Uterus (tissue), 4 donors: ENCODE data around the gene BPIFB4. TPM values are rescaled to one million over a fixed set of nuclear protein-coding genes. Genes with fewer than 3 reads are reported as not detected.

Experiments
- DNase-seq, 2 donors: peaks; one replicate each; pipeline ENCODE4 v3.0.0-alpha.2; 2019 to 2020
- H3K27ac ChIP-seq, 2 donors: fragments of 200-600 bp; sonication (generic); 1 replicate in 1 of 2; 2 replicates in 1 of 2; pipeline ENCODE4 v1.5.1; 2016 to 2018
- H3K27me3 ChIP-seq, 2 donors: fragments of 200-600 bp; sonication (generic); one replicate each; pipeline ENCODE4 v1.5.1; 2018 to 2019; ENCODE audit warnings: control low read depth in 1 of 2
- H3K36me3 ChIP-seq, 2 donors: fragments of 200-600 bp; sonication (generic); one replicate each; pipeline ENCODE4 v1.5.1; 2019; ENCODE audit warnings: control low read depth in 1 of 2
- H3K4me1 ChIP-seq, 2 donors: fragments of 200-600 bp; sonication (generic); one replicate each; pipeline ENCODE4 v1.5.1; 2018 to 2019; ENCODE audit warnings: control low read depth in 1 of 2
- H3K4me3 ChIP-seq, 2 donors: fragments of 200-600 bp; sonication (generic); 1 replicate in 1 of 2; 2 replicates in 1 of 2; pipeline ENCODE4 v1.5.1; 2018 to 2019; ENCODE audit warnings: mild to moderate bottlenecking in 1 of 2
- H3K9me3 ChIP-seq, 2 donors: fragments of 200-600 bp; sonication (generic); one replicate each; pipeline ENCODE4 v1.5.1; 2019; ENCODE audit warnings: control low read depth in 1 of 2
- POLR2A ChIP-seq, 2 donors: fragments of 450-650 bp; IDR thresholded peaks; one replicate each; pipeline ENCODE4 v1.6.1; 2016; ENCODE audit warnings: antibody characterized with exemption in 2 of 2, mild to moderate bottlenecking in 1 of 2, moderate library complexity in 1 of 2
- intact Hi-C: fragments of 100-400 bp; cut with DNase I; formaldehyde crosslinking; loops from one replicate; pipeline ENCODE4 v1.15.1; 2023; ENCODE audit warnings: low total_unique reads
- total RNA-seq, 4 donors: library from RNA; depleted of rRNA in 3 of 4; stranded (reverse); fragments of >200 nt in 3 of 4; gene quantifications; one replicate each; pipeline versions ENCODE4 v1.1.0 to v1.2.4, GENCODE V29; 2014 to 2023
- TF ChIP-seq, protein P1 (sequence below), 4 experiments: fragments of 200-600 bp in 2 of 4; fragments of 450-650 bp in 2 of 4; sonication (generic) in 2 of 4; IDR thresholded peaks; one replicate each; pipeline ENCODE4 v1.5.1; 2016 to 2019; ENCODE audit warnings: antibody characterized with exemption in 4 of 4, mild to moderate bottlenecking in 2 of 4, moderate library complexity in 1 of 4
- donor health status: DM: yes; HTN: yes; CAD: no.

Gene BPIFB4
- total RNA-seq, 4 donors from 2014 or later: not detected

DNA sequence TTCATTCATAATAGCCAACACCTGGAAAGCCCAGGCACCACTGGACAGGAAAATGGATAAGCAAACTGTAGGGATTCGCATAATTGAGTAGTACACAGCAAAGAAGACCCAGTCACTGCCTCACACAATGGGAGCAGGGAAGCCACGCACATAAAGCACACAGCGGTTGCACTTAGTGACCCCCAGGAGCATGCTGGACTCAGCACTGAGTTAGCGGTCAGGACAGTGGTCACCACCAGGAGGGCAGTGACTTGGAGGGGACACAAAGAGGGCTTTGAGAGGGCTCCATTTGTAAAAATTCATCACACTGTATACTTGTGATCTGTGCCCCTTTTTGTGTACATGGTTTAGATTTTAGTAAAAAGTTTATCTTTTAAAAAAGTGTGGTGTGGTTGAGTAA lies 28.1 kb upstream of the BPIFB4 start:
- TF ChIP-seq, protein P1, sequence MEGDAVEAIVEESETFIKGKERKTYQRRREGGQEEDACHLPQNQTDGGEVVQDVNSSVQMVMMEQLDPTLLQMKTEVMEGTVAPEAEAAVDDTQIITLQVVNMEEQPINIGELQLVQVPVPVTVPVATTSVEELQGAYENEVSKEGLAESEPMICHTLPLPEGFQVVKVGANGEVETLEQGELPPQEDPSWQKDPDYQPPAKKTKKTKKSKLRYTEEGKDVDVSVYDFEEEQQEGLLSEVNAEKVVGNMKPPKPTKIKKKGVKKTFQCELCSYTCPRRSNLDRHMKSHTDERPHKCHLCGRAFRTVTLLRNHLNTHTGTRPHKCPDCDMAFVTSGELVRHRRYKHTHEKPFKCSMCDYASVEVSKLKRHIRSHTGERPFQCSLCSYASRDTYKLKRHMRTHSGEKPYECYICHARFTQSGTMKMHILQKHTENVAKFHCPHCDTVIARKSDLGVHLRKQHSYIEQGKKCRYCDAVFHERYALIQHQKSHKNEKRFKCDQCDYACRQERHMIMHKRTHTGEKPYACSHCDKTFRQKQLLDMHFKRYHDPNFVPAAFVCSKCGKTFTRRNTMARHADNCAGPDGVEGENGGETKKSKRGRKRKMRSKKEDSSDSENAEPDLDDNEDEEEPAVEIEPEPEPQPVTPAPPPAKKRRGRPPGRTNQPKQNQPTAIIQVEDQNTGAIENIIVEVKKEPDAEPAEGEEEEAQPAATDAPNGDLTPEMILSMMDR (IDR thresholded peaks at IDR 0.05): no peak
- TF ChIP-seq POLR2A (IDR thresholded peaks at IDR 0.05): no peak
- H3K27ac ChIP-seq: no peak overlapping the region
- H3K4me1 ChIP-seq: no peaks in the 10 kb centered on the region
- no peaks in the 10 kb centered on the region for H3K9me3 ChIP-seq
- intact Hi-C loops: no loop called here
- H3K27me3 ChIP-seq: no peaks in the 10 kb centered on the region
- DNase-seq: no peak
- no peak overlapping the region for H3K4me3 ChIP-seq
- H3K36me3 ChIP-seq: no peaks in the 10 kb centered on the region

DNA sequence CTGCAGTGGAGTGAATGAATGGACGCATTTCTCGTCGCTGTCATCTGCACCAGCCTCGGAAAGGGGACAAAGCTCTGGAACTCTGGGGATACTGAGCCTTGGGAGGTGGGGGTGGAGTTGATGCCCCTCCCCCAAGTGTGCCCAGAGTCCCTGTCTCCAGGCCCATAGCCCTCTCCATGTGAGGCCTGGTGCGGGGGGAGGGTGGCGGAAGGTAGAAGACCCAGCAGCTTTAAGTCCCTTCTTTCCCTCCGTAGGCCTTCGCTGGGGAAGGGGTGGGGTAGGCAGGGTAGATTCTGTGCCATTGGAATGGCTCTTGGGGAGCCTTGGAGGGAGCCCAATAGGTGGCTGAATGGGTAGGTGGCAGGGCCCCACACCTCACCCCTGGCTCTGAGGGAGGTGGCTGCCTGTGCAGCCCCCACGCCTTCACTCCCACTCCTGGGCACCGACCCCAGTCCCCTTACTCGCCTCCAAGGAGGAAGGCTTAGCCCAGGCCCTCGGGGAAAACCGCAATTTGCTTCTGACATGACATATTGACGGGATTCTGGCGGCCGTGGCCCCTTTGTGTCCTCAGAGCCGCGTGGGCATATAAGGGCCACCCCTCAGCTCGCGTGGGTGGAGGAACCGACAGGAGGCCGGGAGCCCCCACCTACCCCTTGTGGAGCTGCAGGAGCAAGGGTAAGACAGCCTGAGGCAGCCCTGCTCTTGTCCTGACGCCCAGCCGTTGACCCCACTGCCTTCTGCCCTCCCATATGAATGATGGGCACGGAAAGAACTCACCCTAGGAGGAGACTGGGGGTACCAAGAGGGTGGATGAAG lies 25.9 kb upstream of the BPIFB4 start, which contains the start of gene BPIFB3:
Gene BPIFB3, plus strand, starts transcription at position 613 of the 816 bp plus-strand sequence. CDS start 1,533 bp downstream, outside the sequence.
- no peaks in the 10 kb centered on the region for H3K36me3 ChIP-seq
- no peaks in the 10 kb centered on the region for H3K9me3 ChIP-seq
- TF ChIP-seq, protein P1 (IDR thresholded peaks at IDR 0.05): no peak
- TF ChIP-seq POLR2A (IDR thresholded peaks at IDR 0.05): no peak
- no peak within 1 kb of the TSS for H3K27ac ChIP-seq
- H3K4me1 ChIP-seq: no peaks in the 10 kb centered on the region
- intact Hi-C loops: no loop called here
- DNase-seq: no peak
- H3K4me3 ChIP-seq: no peak within 1 kb of the TSS
- H3K27me3 ChIP-seq: no peaks in the 10 kb centered on the region

DNA sequence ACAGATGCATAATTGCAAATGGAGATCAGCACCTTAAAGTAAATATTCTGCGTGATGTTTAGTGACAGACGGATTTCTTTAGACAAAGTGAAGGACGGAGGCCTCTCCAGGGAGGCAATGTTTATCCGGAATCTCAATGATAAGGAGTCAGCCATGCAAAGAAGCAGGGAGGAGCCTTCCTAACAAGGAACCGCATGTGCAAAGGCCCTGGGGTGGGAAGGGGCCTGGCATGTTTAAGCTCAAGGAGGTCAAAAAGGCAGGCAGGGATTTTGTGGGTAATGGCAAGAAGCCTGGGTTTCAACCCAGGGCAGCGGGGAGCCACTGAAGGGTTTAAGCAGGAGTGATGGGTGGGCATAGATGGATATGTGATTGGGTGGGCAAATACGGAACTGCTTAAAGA lies 25.1 kb upstream of the BPIFB4 start:
- TF ChIP-seq, protein P1 (IDR thresholded peaks at IDR 0.05): no peak
- TF ChIP-seq POLR2A (IDR thresholded peaks at IDR 0.05): no peak
- intact Hi-C loops: no loop called here
- no peak for DNase-seq

DNA sequence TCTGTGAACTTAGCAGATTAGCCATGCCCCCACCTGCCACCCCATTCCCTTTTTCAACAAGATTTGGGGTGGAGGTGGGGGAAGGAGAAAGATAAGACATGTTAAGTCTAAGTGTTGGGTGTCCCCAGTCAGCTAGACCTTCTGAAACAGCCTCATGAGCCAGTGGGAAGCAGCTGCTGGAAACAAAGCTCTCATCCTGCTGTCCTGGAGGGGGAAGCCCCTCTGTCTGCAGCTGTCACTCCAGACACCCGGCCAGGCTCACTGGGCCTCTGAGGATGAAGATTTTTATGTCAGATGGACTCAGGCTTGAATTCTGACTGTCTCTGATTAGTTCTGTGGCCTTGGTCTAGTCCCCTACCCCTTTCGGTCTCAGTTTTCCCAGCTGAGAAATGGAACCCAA lies 24.7 kb upstream of the BPIFB4 start:
- Histone ChIP-seq H3K4me1 (no peaks in the 10 kb centered on the region), H3K36me3 (no peaks in the 10 kb centered on the region), H3K27ac (no peak overlapping the region), H3K9me3 (no peaks in the 10 kb centered on the region), H3K27me3 (no peaks in the 10 kb centered on the region), H3K4me3 (no peak overlapping the region)
- DNase-seq: no peak
- TF ChIP-seq, protein P1 (IDR thresholded peaks at IDR 0.05): no peak
- no peak for TF ChIP-seq POLR2A (IDR thresholded peaks at IDR 0.05)
- intact Hi-C loops: no loop called here

More for the DNA sequence above, 25.1 kb upstream of the BPIFB4 start:
- no peak overlapping the region for H3K4me3 ChIP-seq
- H3K27me3 ChIP-seq: no peaks in the 10 kb centered on the region
- no peaks in the 10 kb centered on the region for H3K36me3 ChIP-seq
- H3K27ac ChIP-seq: no peak overlapping the region
- no peaks in the 10 kb centered on the region for H3K9me3 ChIP-seq
- no peaks in the 10 kb centered on the region for H3K4me1 ChIP-seq

DNA sequence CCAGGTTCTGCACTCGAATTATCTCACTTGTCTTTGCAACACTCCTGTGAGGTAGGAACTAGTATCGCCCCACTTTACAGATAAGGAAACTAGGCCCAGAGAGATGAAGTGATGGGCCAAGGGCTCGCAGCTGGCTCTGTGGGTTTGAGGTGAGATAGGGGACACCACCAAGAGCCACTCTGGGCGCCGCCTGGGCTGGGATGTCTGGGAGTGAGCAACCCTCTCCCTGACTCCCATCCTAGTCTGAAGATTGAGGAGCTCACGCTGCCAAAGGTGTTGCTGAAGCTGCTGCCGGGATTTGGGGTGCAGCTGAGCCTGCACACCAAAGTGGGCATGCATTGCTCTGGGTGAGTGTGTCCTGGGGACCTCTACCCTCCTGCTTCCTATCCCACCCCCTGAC lies 20.3 kb upstream of the BPIFB4 start:
- H3K27ac ChIP-seq: no peak overlapping the region
- intact Hi-C loops: no loop called here
- H3K27me3 ChIP-seq: no peaks in the 10 kb centered on the region
- no peaks in the 10 kb centered on the region for H3K9me3 ChIP-seq
- no peak for DNase-seq
- no peaks in the 10 kb centered on the region for H3K4me1 ChIP-seq
- no peak for TF ChIP-seq POLR2A (IDR thresholded peaks at IDR 0.05)
- TF ChIP-seq, protein P1 (IDR thresholded peaks at IDR 0.05): no peak
- H3K36me3 ChIP-seq: no peaks in the 10 kb centered on the region
- no peak overlapping the region for H3K4me3 ChIP-seq
